Gastroesophageal sphincter (tissue), 3 donors: Measurements from ENCODE around the gene HOXB4.

Source experiments
- CTCF ChIP-seq, 4 experiments: fragments of 200-600 bp in 2 of 4; fragments of 450-650 bp in 2 of 4; sonication (generic) in 1 of 4; IDR thresholded peaks; one replicate each; pipeline ENCODE4 v1.5.1; 2017 to 2019; ENCODE audit warnings: antibody characterized with exemption in 4 of 4, mild to moderate bottlenecking in 2 of 4, moderate library complexity in 2 of 4
- POLR2A ChIP-seq, 2 donors: fragments of 450-650 bp; IDR thresholded peaks; one replicate each; pipeline ENCODE4 v1.6.1; 2017; ENCODE audit warnings: antibody characterized with exemption in 2 of 2, mild to moderate bottlenecking in 2 of 2, moderate library complexity in 1 of 2
- POLR2AphosphoS5 ChIP-seq: sonication (generic); formaldehyde crosslinking; IDR thresholded peaks from one replicate; pipeline ENCODE4 v1.6.1; 2017; ENCODE audit warnings: antibody characterized with exemption

- TF ChIP-seq POLR2AphosphoS5 = no peak
- TF ChIP-seq CTCF (IDR thresholded peaks at IDR 0.05) = no peak
- no peak for TF ChIP-seq POLR2A (IDR thresholded peaks at IDR 0.05)
Measured at GRCh38 chr17:48625495-48626244, 47.5 kb upstream of the HOXB4 start.
